Measurements from ENCODE around the gene ZYG11A. TPM values are rescaled to one million over a fixed set of nuclear protein-coding genes. Genes with fewer than 3 reads are reported as not detected.

Gene ZYG11A
- total and polyA plus RNA-seq, 12 donors, result 0.06 to 0.07 (median 0.07) TPM; not detected in 9

- intact Hi-C loops (cut with DNase I), result loop anchor here in 1 of 2 donors (10.0 kb wide), 1 partner anchor 212 kb away; no protein-coding TSS in a partner anchor
- no peak for TF ChIP-seq POLR2A (IDR thresholded peaks at IDR 0.05)
- TF ChIP-seq CTCF (IDR thresholded peaks at IDR 0.05), result no peak
- Histone ChIP-seq H3K27me3 (no peaks in the 10 kb centered on the region), H3K9me3 (replicated peaks in 1 of 3) (no peaks in the 10 kb centered on the region), H3K36me3 (replicated peaks in 1 of 2) (no peaks in the 10 kb centered on the region), H3K4me1 (replicated peaks in 1 of 2) (peaks cover 18 to 29% of the 10 kb centered on the region in 2 donors), H3K27ac (peak overlapping the region in 2 of 5 donors; percentile 17 to 26), H3K4me3 (no peak overlapping the region)
- WGBS, 4 donors, result 80 to 88% (median 83%) methylated on average over 7 of the region's 7 CpGs
- DNase-seq, result peak in 1 of 7 donors; percentile 13
These were observed 74.6 kb downstream of the ZYG11A start for GRCh38 chr1:52917156-52917555.

- H3K4me3 ChIP-seq, result no peak overlapping the region
- peaks cover 18 to 29% of the 10 kb centered on the region in 2 donors for H3K4me1 ChIP-seq (replicated peaks in 1 of 2)
- intact Hi-C loops (cut with DNase I), result loop anchor here in 1 of 2 donors (10.0 kb wide), 1 partner anchor 213 kb away; no protein-coding TSS in a partner anchor
- 94 to 100% (median 99%) methylated on average over 1 of the region's 1 CpG for WGBS, 4 donors
- no peaks in the 10 kb centered on the region for H3K27me3 ChIP-seq
- DNase-seq, result no peak
- TF ChIP-seq POLR2A (IDR thresholded peaks at IDR 0.05) (no peak), CTCF (IDR thresholded peaks at IDR 0.05) (no peak)
- no peaks in the 10 kb centered on the region for H3K9me3 ChIP-seq (replicated peaks in 1 of 3)
- peak overlapping the region in 1 of 5 donors; percentile 17 for H3K27ac ChIP-seq
- no peaks in the 10 kb centered on the region for H3K36me3 ChIP-seq (replicated peaks in 1 of 2)
These were observed 75.0 kb downstream of the ZYG11A start for GRCh38 chr1:52917581-52917980.

- H3K9me3 ChIP-seq (replicated peaks in 1 of 3), result no peaks in the 10 kb centered on the region
- no peaks in the 10 kb centered on the region for H3K27me3 ChIP-seq
- no peak for DNase-seq
- H3K36me3 ChIP-seq (replicated peaks in 1 of 2), result no peaks in the 10 kb centered on the region
- no peak overlapping the region for H3K4me3 ChIP-seq
- TF ChIP-seq POLR2A (IDR thresholded peaks at IDR 0.05) (no peak), CTCF (IDR thresholded peaks at IDR 0.05) (no peak)
- no peak overlapping the region for H3K27ac ChIP-seq
- intact Hi-C loops (cut with DNase I), result loop anchor here in 1 of 2 donors (10.0 kb wide), 1 partner anchor 213 kb away; no protein-coding TSS in a partner anchor
- WGBS, 4 donors, result 88 to 92% (median 90%) methylated on average over 6 of the region's 6 CpGs
- peaks cover 18 to 29% of the 10 kb centered on the region in 2 donors for H3K4me1 ChIP-seq (replicated peaks in 1 of 2)
These were observed 75.6 kb downstream of the ZYG11A start for GRCh38 chr1:52918201-52918600.

- no peaks in the 10 kb centered on the region for H3K27me3 ChIP-seq
- peak overlapping the region in 1 of 5 donors; percentile 35 for H3K27ac ChIP-seq
- peaks cover 18 to 29% of the 10 kb centered on the region in 2 donors for H3K4me1 ChIP-seq (replicated peaks in 1 of 2)
- H3K4me3 ChIP-seq, result no peak overlapping the region
- intact Hi-C loops (cut with DNase I), result loop anchor here in 1 of 2 donors (10.0 kb wide), 1 partner anchor 214 kb away; no protein-coding TSS in a partner anchor
- no peaks in the 10 kb centered on the region for H3K9me3 ChIP-seq (replicated peaks in 1 of 3)
- WGBS, 4 donors, result 92 to 94% (median 94%) methylated on average over 7 of the region's 7 CpGs
- peak in 1 of 7 donors; percentile 18 for DNase-seq
- H3K36me3 ChIP-seq (replicated peaks in 1 of 2), result no peaks in the 10 kb centered on the region
- TF ChIP-seq CTCF (IDR thresholded peaks at IDR 0.05), result no peak
- TF ChIP-seq POLR2A (IDR thresholded peaks at IDR 0.05), result no peak
These were observed 76.6 kb downstream of the ZYG11A start for GRCh38 chr1:52919051-52919722.
